ENCODE data around the gene ZNF460.

The ZNF460 gene

DNA sequence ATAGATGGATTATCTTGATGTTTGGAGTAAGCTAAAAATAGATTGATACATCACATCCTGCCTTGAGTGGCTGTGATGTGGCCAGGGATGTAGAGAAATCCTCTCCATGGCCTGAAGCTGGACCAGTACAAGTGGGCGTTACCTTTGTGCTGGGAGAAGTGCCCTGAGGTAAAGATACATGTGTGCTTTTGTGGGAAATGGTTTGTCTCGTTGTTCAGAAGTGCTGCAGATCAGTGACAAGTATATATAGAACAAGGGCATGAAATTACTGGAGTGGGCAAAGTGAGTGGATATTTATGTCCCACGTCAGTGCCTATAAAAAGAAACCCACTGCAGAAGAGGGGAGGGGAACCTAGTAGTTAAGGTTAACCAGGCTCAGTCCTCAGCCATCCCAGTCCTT is 58.6 kb downstream of the ZNF460 start:
- DNase-seq (ENCODE audit: low read depth in 1 of 2, low spot score in 1 of 2) = no peak

GRCh38 chr19:57342582-57342981 is 62.3 kb downstream of the ZNF460 start:
- no peak for DNase-seq (ENCODE audit: low read depth in 1 of 2, low spot score in 1 of 2)
